OCI-LY3 (cell line): Measurements from ENCODE around the gene PDE4DIP.
"Not testable (repeated sequence)": the region's sequence is repeated elsewhere in the genome, so short reads cannot be mapped to it uniquely, and the experiment has no call there.

Experiments used
- EZH2phosphoT487 ChIP-seq: fragments of 200-600 bp; shearing (Covaris generic); IDR thresholded peaks from 2 replicates; pipeline ENCODE4 v1.6.1; 2018; ENCODE audit warnings: antibody characterized with exemption, mixed run types, low read depth
- TF ChIP-seq, protein P1 (sequence below): fragments of 200-600, 300-600 bp; sonication (generic); IDR thresholded peaks from 2 replicates; pipeline ENCODE4 v1.5.1; 2014; ENCODE audit warnings: antibody characterized with exemption, low read length, low read depth

DNA sequence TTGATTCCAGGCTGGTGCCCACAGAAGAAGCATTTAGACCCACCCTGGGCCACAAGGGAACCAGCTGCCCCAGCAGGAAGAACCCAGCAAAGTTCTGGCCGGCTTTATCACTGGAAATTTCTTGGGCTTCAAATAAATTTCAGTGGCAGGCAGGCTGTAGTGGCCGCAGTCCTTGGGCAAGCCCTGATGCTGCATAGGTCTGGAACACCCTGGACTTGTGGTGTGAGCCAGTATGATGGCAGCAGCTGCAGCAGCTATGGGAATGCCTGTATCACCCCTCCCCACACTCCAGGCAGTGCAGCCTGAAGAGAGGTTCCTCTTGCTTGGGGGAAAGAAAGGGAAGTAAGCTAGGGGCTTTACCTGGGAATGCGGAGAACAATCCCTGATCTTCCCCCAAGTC lies 189.7 kb downstream of the PDE4DIP start:
- TF ChIP-seq, protein P1, sequence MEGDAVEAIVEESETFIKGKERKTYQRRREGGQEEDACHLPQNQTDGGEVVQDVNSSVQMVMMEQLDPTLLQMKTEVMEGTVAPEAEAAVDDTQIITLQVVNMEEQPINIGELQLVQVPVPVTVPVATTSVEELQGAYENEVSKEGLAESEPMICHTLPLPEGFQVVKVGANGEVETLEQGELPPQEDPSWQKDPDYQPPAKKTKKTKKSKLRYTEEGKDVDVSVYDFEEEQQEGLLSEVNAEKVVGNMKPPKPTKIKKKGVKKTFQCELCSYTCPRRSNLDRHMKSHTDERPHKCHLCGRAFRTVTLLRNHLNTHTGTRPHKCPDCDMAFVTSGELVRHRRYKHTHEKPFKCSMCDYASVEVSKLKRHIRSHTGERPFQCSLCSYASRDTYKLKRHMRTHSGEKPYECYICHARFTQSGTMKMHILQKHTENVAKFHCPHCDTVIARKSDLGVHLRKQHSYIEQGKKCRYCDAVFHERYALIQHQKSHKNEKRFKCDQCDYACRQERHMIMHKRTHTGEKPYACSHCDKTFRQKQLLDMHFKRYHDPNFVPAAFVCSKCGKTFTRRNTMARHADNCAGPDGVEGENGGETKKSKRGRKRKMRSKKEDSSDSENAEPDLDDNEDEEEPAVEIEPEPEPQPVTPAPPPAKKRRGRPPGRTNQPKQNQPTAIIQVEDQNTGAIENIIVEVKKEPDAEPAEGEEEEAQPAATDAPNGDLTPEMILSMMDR = not testable (repeated sequence)
- not testable (repeated sequence) for TF ChIP-seq EZH2phosphoT487
